WTC11 (cell line): ENCODE data around the gene HPS5. TPM values are rescaled to one million over a fixed set of nuclear protein-coding genes. Genes with fewer than 3 reads are reported as not detected.

Experiments used
- ATAC-seq: fragments of 200-7000 bp; cut with Tn5 transposase; 2 replicates; pipeline ENCODE4 v1.10.0; 2021; ENCODE audit warnings: mild to moderate bottlenecking, moderate library complexity
- CTCF ChIA-PET: fragments of 300-600 bp; sonication (Branson Sonifier 250); formaldehyde crosslinking; loops from one replicate; lab custom pipeline; 2021; ENCODE audit warnings: antibody characterized with exemption; lab: Charles Lee
- POLR2A ChIA-PET: fragments of 350-600 bp; sonication (Branson Sonifier 250); formaldehyde crosslinking; loops from one replicate; lab custom pipeline; 2021; ENCODE audit warnings: antibody characterized with exemption; lab: Charles Lee
- DNase-seq: peaks from one replicate; pipeline ENCODE4 v3.0.0; 2021; ENCODE audit warnings: low spot score
- H3K27ac Mint-ChIP-seq: 2 replicates; pipeline ENCODE4 v1.8.0; 2021; ENCODE audit warnings: mixed read lengths
- H3K27me3 Mint-ChIP-seq: 2 replicates; pipeline ENCODE4 v1.8.0; 2021; ENCODE audit warnings: low read depth, mild to moderate bottlenecking, moderate library complexity, mixed read lengths
- H3K36me3 Mint-ChIP-seq: 2 replicates; pipeline ENCODE4 v1.8.0; 2021; ENCODE audit warnings: mixed read lengths
- H3K4me1 Mint-ChIP-seq: 2 replicates; pipeline ENCODE4 v1.8.0; 2022; ENCODE audit warnings: mixed read lengths
- H3K4me3 Mint-ChIP-seq: 2 replicates; pipeline ENCODE4 v1.8.0; 2021; ENCODE audit warnings: mild to moderate bottlenecking, moderate library complexity, mixed read lengths
- H3K9me3 Mint-ChIP-seq: 2 replicates; pipeline ENCODE4 v1.8.0; 2021; ENCODE audit warnings: mixed read lengths
- AR ChIP-seq: fragments of 250-450 bp; sonication (Bioruptor Pico); IDR thresholded peaks from 2 replicates; pipeline ENCODE4 v1.9.0; 2021; ENCODE audit warnings: mild to moderate bottlenecking
- CDX4 ChIP-seq: fragments of 250-450 bp; sonication (Bioruptor Pico); IDR thresholded peaks from 2 replicates; pipeline ENCODE4 v1.9.0; 2021; ENCODE audit warnings: moderate library complexity, mild to moderate bottlenecking, inconsistent platforms, borderline replicate concordance
- E2F4 ChIP-seq: sonication (generic); formaldehyde crosslinking; IDR thresholded peaks from 2 replicates; pipeline ENCODE4 v1.8.1; 2022; ENCODE audit warnings: low read depth, mild to moderate bottlenecking, moderate library complexity, missing genetic modification reagents, borderline replicate concordance
- ERG ChIP-seq: fragments of 250-450 bp; sonication (Bioruptor Pico); IDR thresholded peaks from 2 replicates; pipeline ENCODE4 v1.8.0; 2021; ENCODE audit warnings: mild to moderate bottlenecking
- FOXP1 ChIP-seq: sonication (generic); formaldehyde crosslinking; IDR thresholded peaks from 2 replicates; pipeline ENCODE4 v1.8.0; 2022; ENCODE audit warnings: missing genetic modification reagents, mild to moderate bottlenecking, moderate library complexity, borderline replicate concordance
- PREB ChIP-seq: sonication (generic); formaldehyde crosslinking; IDR thresholded peaks from 2 replicates; pipeline ENCODE4 v1.8.1; 2022; ENCODE audit warnings: mild to moderate bottlenecking, missing genetic modification reagents, moderate library complexity, borderline replicate concordance
- SMAD3 ChIP-seq: sonication (generic); formaldehyde crosslinking; IDR thresholded peaks from 2 replicates; pipeline ENCODE4 v1.8.0; 2022; ENCODE audit warnings: missing genetic modification reagents, mild to moderate bottlenecking, borderline replicate concordance
- USF2 ChIP-seq: sonication (generic); formaldehyde crosslinking; IDR thresholded peaks from 2 replicates; pipeline ENCODE4 v1.8.1; 2023; ENCODE audit warnings: mild to moderate bottlenecking, missing genetic modification reagents, moderate library complexity
- ZBTB43 ChIP-seq: sonication (generic); formaldehyde crosslinking; IDR thresholded peaks from 2 replicates; pipeline ENCODE4 v1.8.1; 2023; ENCODE audit warnings: mild to moderate bottlenecking, missing genetic modification reagents
- ZNF121 ChIP-seq: sonication (generic); formaldehyde crosslinking; IDR thresholded peaks from 2 replicates; pipeline ENCODE4 v1.8.0; 2023; ENCODE audit warnings: missing genetic modification reagents
- ZNF219 ChIP-seq: sonication (generic); formaldehyde crosslinking; IDR thresholded peaks from 2 replicates; pipeline ENCODE4 v1.8.0; 2023; ENCODE audit warnings: missing genetic modification reagents, mild to moderate bottlenecking, borderline replicate concordance
- ZNF671 ChIP-seq: fragments of 250-450 bp; sonication (Bioruptor Pico); IDR thresholded peaks from 2 replicates; pipeline ENCODE4 v1.8.0; 2021; ENCODE audit warnings: mild to moderate bottlenecking
- total RNA-seq: library from RNA; stranded (reverse); gene quantifications from 3 replicates; pipeline ENCODE4 v1.2.3, GENCODE V29; 2021

The HPS5 gene
- total RNA-seq, 1 experiment from 2014 or later, result 14.9 TPM

- Mint-ChIP-seq H3K9me3 (no peaks in the 10 kb centered on the region), H3K4me1 (peaks cover 37% of the 10 kb centered on the region), H3K4me3 (peak overlapping the region; percentile 96), H3K27ac (peak overlapping the region; percentile 99), H3K36me3 (peaks cover 6% of the 10 kb centered on the region), H3K27me3 (no peaks in the 10 kb centered on the region)
- ATAC-seq (no peak), DNase-seq (no peak)
- POLR2A ChIA-PET, result no interaction called here
- CTCF ChIA-PET, result interaction anchor here (1.1 kb wide), 1 partner anchor 87 kb away, joined by 5 read pairs; no protein-coding TSS in a partner anchor
- TF ChIP-seq FOXP1 (CRISPR knock-in tag), result no peak
- no peak for TF ChIP-seq ZNF671
- TF ChIP-seq USF2 (CRISPR knock-in tag), result no peak
- TF ChIP-seq ZNF219 (CRISPR knock-in tag), result no peak
- TF ChIP-seq PREB (CRISPR knock-in tag), result no peak
- no peak for TF ChIP-seq ZNF121 (CRISPR knock-in tag)
- no peak for TF ChIP-seq ZBTB43 (CRISPR knock-in tag)
Observed at GRCh38 chr11:18322818-18323570, 1.1 kb upstream of the HPS5 start.

GRCh38 chr11:18321578-18321968 lies 367 bp downstream of the HPS5 start:
- DNase-seq (no peak), ATAC-seq (peak; percentile 13)
- H3K4me3 Mint-ChIP-seq, result peak overlapping the region; percentile 96
- ChIA-PET POLR2A (no interaction called here), CTCF (interaction anchor here (0.7 to 1.6 kb wide), 2 partner anchors 78 to 211 kb away, joined by 3 to 8 read pairs; no protein-coding TSS in a partner anchor)
- TF ChIP-seq ZNF671 (no peak), SMAD3 (CRISPR knock-in tag) (0 out of 2 replicates have a peak, but pooled peaks have one; percentile 4)
- peaks cover 10% of the 10 kb centered on the region for H3K36me3 Mint-ChIP-seq
- H3K4me1 Mint-ChIP-seq, result peaks cover 37% of the 10 kb centered on the region
- peak overlapping the region; percentile 99 for H3K27ac Mint-ChIP-seq
- no peaks in the 10 kb centered on the region for H3K27me3 Mint-ChIP-seq
- H3K9me3 Mint-ChIP-seq, result no peaks in the 10 kb centered on the region

GRCh38 chr11:18320617-18321016 lies 1.3 kb downstream of the HPS5 start:
- no peak for TF ChIP-seq ERG (CRISPR knock-in tag)
- TF ChIP-seq CDX4 (CRISPR knock-in tag), result no peak
- no peak for TF ChIP-seq AR (CRISPR knock-in tag)
- TF ChIP-seq ZNF671, result no peak
- TF ChIP-seq USF2 (CRISPR knock-in tag), result no peak
- TF ChIP-seq E2F4, result no peak
- Mint-ChIP-seq H3K36me3 (peaks cover 8% of the 10 kb centered on the region), H3K27ac (no peak overlapping the region), H3K4me3 (peak overlapping the region; percentile 55), H3K9me3 (no peaks in the 10 kb centered on the region), H3K27me3 (no peaks in the 10 kb centered on the region), H3K4me1 (peaks cover 37% of the 10 kb centered on the region)
- ChIA-PET CTCF (interaction anchor here (0.9 to 1.6 kb wide), 2 partner anchors 77 kb away, joined by 3 to 8 read pairs; no protein-coding TSS in a partner anchor), POLR2A (no interaction called here)
- ATAC-seq, result no peak
- no peak for DNase-seq
